C4-2B (cell line): ENCODE measurements around the gene PRKCH.

Experiments
- ZFX ChIP-seq: fragments of 450-650 bp; IDR thresholded peaks from 2 replicates; pipeline ENCODE4 v1.6.1; 2017
- TF ChIP-seq, protein P1 (sequence below): fragments of 450-650 bp; conservative IDR thresholded peaks from 2 replicates; pipeline ENCODE4 v1.5.1; 2017; ENCODE audit warnings: mild to moderate bottlenecking

- TF ChIP-seq, protein P1, sequence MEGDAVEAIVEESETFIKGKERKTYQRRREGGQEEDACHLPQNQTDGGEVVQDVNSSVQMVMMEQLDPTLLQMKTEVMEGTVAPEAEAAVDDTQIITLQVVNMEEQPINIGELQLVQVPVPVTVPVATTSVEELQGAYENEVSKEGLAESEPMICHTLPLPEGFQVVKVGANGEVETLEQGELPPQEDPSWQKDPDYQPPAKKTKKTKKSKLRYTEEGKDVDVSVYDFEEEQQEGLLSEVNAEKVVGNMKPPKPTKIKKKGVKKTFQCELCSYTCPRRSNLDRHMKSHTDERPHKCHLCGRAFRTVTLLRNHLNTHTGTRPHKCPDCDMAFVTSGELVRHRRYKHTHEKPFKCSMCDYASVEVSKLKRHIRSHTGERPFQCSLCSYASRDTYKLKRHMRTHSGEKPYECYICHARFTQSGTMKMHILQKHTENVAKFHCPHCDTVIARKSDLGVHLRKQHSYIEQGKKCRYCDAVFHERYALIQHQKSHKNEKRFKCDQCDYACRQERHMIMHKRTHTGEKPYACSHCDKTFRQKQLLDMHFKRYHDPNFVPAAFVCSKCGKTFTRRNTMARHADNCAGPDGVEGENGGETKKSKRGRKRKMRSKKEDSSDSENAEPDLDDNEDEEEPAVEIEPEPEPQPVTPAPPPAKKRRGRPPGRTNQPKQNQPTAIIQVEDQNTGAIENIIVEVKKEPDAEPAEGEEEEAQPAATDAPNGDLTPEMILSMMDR = no peak
- TF ChIP-seq ZFX = no peak
These were observed 172.6 kb downstream of the PRKCH start for GRCh38 chr14:61494018-61494417.
